C4-2B (cell line): ENCODE data around the gene PGA5.
"Not testable (repeated sequence)": the region's sequence is repeated elsewhere in the genome, so short reads cannot be mapped to it uniquely, and the experiment has no call there.

Source experiments
- H3K27ac ChIP-seq: fragments of 450-650 bp; 2 replicates; pipeline ENCODE4 v1.5.1; 2017

Gene PGA5

GRCh38 chr11:61204502-61205059 lies 36.4 kb upstream of the PGA5 start:
- H3K27ac ChIP-seq = not testable (repeated sequence)

- not testable (repeated sequence) for H3K27ac ChIP-seq
Observed at GRCh38 chr11:61207636-61208310, 33.2 kb upstream of the PGA5 start.

DNA sequence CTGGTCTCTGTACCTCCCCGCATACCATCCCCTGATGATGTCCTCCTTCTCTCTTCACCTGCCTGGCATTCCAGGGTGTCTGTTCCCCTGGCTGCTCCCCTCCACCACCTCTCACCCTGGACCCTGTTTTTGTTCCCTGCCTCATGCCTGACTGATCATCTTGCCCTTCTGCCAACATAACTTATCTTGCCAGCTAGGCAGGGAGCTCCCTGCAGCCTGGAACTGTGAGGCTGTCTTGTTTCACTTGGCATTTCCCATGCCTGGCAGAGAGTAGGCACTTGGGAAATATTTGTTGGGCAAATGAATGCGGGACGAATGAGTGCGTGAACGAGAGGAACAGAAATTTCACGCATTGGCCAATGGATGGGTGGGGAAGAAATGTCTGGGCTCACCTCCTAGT lies 30.3 kb upstream of the PGA5 start:
- H3K27ac ChIP-seq = not testable (repeated sequence)

GRCh38 chr11:61211327-61211952 lies 29.5 kb upstream of the PGA5 start:
- H3K27ac ChIP-seq = not testable (repeated sequence)

GRCh38 chr11:61212202-61212601 lies 28.8 kb upstream of the PGA5 start:
- H3K27ac ChIP-seq = not testable (repeated sequence)

DNA sequence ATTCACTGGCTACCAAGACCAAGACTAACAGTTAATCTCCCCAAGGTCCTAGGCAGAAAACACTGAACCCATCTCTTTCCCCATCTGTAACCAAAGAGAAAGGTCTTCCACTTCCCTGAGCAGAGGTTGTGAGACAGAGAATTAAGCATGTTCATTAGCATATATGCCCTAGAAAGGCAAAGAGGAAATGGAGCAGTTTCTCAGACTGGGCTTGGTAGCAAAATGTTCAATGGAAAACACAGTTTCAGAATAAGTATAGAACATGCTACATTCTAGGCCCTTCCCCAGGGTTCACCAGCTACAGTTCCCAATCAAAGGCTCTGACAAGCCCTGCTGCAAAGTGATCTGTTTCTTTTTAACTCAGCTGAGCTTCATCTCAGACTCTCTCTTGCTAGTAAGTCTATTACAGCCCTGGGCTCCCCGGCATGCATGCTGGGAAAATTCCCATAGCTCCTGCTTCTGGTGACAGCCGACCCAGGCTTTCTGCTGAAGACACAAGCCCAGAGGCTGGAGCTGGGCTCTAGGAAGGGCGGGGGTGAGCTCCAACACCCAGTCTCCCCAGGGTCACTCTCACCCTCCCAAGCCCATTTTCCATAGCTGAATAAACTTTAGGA lies 27.2 kb upstream of the PGA5 start:
- not testable (repeated sequence) for H3K27ac ChIP-seq

DNA sequence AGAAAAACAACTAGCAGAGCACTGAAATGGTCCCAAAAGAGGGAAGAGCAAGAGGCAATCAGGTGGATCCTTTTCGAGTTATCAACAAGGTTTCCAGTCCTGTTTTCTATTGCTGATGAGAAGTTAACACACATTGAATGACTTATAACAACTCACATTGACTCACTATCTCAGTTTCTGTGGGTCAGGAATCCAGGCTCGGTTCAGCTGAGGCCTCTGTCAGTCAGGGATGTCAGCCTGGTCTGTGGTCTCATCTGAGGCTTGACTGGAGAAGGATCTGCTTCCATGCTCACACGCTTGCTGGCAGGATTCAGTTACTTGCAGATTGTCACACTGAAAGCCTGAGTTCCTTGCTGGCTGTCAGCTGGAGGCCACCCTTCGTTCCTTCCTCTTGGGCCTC lies 22.7 kb upstream of the PGA5 start:
- H3K27ac ChIP-seq = not testable (repeated sequence)

DNA sequence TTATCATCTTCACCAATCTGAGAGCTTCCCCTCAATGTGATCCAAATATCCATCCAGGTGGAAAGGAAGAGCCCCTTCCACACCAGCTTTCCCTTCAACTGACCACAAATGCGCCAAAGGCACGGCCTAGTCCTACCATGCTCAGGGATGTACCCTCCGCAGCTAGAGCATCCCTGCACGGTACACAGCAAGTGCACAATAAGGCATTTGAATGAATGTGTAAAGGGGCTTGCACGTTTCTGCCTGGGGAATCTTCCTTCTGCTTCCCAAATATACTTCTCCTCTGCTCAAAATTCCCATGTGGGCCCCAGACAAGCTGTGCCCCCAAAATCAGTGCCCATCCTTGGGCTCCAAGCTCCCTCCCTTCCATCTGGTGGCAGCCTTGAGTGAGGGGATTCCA lies 22.0 kb upstream of the PGA5 start:
- H3K27ac ChIP-seq = not testable (repeated sequence)

GRCh38 chr11:61222047-61222446 lies 18.9 kb upstream of the PGA5 start, which contains the start of gene PGA4:
PGA4 (plus strand) TSS chr11:61222347; CDS start chr11:61222401, 54 bp downstream.
- not testable (repeated sequence) for H3K27ac ChIP-seq

GRCh38 chr11:61222692-61223091 lies 18.3 kb upstream of the PGA5 start:
- not testable (repeated sequence) for H3K27ac ChIP-seq

DNA sequence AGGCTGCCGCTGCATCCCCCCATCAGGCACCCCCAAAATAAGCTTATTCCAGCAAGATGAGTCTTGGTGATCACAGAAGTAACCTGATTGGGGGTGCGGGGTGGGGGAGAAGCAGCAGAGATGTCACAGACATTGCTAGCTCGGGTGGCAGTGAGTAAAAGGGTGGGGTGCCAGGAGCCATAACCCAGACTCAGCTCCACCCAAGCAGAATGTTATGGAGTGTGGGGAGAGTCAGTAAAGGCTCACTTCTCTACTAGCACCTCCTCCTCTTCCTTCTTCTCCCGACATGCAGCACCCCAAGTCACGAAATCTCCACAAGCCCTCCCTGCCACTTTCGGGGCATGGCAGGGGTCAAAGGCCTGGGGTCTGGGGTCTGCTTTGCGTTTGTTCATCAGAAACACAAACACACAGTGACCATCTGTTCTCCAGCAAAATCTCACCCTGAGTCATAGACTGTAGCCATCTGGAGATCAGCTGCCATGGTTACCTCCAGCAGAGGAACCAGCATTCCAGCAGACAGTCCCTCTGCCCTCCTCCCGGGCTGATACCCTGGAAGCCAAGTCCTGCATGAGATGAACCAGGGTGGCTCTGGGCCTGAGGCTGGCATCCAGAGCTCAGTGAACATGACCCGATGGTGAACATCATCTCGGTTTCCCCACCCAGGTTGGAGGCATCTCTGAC lies 14.4 kb upstream of the PGA5 start:
- H3K27ac ChIP-seq = not testable (repeated sequence)

DNA sequence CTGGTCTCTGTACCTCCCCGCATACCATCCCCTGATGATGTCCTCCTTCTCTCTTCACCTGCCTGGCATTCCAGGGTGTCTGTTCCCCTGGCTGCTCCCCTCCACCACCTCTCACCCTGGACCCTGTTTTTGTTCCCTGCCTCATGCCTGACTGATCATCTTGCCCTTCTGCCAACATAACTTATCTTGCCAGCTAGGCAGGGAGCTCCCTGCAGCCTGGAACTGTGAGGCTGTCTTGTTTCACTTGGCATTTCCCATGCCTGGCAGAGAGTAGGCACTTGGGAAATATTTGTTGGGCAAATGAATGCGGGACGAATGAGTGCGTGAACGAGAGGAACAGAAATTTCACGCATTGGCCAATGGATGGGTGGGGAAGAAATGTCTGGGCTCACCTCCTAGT lies 11.5 kb upstream of the PGA5 start:
- H3K27ac ChIP-seq = not testable (repeated sequence)

GRCh38 chr11:61231033-61231432 lies 9.9 kb upstream of the PGA5 start:
- H3K27ac ChIP-seq = not testable (repeated sequence)

- H3K27ac ChIP-seq = not testable (repeated sequence)
Observed at GRCh38 chr11:61231585-61231984, 9.4 kb upstream of the PGA5 start.

GRCh38 chr11:61232548-61233145 lies 8.3 kb upstream of the PGA5 start:
- H3K27ac ChIP-seq = not testable (repeated sequence)

DNA sequence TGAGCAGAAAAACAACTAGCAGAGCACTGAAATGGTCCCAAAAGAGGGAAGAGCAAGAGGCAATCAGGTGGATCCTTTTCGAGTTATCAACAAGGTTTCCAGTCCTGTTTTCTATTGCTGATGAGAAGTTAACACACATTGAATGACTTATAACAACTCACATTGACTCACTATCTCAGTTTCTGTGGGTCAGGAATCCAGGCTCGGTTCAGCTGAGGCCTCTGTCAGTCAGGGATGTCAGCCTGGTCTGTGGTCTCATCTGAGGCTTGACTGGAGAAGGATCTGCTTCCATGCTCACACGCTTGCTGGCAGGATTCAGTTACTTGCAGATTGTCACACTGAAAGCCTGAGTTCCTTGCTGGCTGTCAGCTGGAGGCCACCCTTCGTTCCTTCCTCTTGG lies 3.8 kb upstream of the PGA5 start:
- H3K27ac ChIP-seq = not testable (repeated sequence)

DNA sequence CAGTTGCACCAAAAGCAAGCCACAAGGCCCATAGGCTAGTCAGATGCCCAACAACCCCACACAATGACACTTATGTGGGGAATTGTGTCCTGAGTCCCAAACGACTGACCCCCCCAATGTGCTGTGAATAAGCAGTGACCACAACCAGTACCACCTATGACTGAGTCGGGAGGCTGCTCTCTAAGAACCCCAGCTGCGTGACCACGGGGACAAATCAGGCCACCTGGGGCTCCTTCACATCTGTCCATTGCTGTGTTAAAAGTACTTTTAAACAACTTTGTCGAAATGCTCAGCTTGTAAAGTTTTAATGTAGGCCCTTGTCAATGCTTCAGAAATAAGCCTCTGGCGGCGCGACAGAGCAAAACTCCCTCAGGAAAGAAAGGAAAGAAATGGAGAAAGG lies 687 bp upstream of the PGA5 start:
- not testable (repeated sequence) for H3K27ac ChIP-seq

DNA sequence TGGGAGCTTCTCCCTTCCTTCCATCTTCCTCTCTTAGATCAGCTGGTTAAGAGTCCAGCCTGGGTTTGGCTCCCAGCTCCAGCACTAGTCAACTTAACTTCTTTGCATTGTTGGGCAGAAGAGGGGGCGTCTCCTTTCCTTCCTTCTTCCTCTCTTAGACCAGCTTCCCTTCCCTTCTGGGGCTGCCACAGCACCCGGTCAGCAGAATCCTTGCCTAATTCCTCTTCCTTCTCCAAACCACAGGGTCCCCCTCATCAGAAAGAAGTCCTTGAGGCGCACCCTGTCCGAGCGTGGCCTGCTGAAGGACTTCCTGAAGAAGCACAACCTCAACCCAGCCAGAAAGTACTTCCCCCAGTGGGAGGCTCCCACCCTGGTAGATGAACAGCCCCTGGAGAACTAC lies 551 bp downstream of the PGA5 start:
- H3K27ac ChIP-seq = not testable (repeated sequence)

GRCh38 chr11:61245284-61245964 lies 4.4 kb downstream of the PGA5 start:
- H3K27ac ChIP-seq = not testable (repeated sequence)

- H3K27ac ChIP-seq = not testable (repeated sequence)
Observed at GRCh38 chr11:61248071-61248470, 7.1 kb downstream of the PGA5 start.

DNA sequence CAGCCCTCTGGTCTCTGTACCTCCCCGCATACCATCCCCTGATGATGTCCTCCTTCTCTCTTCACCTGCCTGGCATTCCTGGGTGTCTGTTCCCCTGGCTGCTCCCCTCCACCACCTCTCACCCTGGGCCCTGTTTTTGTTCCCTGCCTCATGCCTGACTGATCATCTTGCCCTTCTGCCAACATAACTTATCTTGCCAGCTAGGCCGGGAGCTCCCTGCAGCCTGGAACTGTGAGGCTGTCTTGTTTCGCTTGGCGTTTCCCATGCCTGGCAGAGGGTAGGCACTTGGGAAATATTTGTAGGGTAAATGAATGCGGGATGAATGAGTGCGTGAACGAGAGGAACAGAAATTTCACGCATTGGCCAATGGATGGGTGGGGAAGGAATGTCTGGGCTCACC lies 8.2 kb downstream of the PGA5 start:
- not testable (repeated sequence) for H3K27ac ChIP-seq
